IPS DF 6.9 (cell line): ENCODE data around the gene SPTB.
A peak's percentile ranks its signal among the peaks of the same experiment; 100 is the strongest.

ENCODE experiments used
- DNase-seq: peaks from one replicate; pipeline ENCODE4 v3.0.0-alpha.2; 2013; ENCODE audit warnings: low read depth, low spot score
- H3K27ac ChIP-seq: one replicate; pipeline ENCODE4 v1.5.1; 2013; ENCODE audit warnings: low read length, control low read depth
- H3K27me3 ChIP-seq: 2 replicates; pipeline ENCODE4 v1.6.1; 2013; ENCODE audit warnings: mild to moderate bottlenecking, low read length; ENCODE audit not compliant: control insufficient read depth, insufficient read depth
- H3K36me3 ChIP-seq: 2 replicates; pipeline ENCODE4 v1.6.1; 2013; ENCODE audit warnings: low read length; ENCODE audit not compliant: control insufficient read depth, insufficient read depth
- H3K4me1 ChIP-seq: 2 replicates; pipeline ENCODE4 v1.6.1; 2013; ENCODE audit warnings: low read length; ENCODE audit not compliant: control insufficient read depth, insufficient read depth
- H3K4me3 ChIP-seq: 2 replicates; pipeline ENCODE4 v1.5.1; 2013; ENCODE audit warnings: mild to moderate bottlenecking, low read length
- H3K9me3 ChIP-seq: 2 replicates; pipeline ENCODE4 v1.6.1; 2013; ENCODE audit warnings: low read length, inconsistent platforms; ENCODE audit not compliant: control insufficient read depth, insufficient read depth
- WGBS: extraction: QIAGEN DNeasy Blood & Tissue Kit; methylation state at CpG from one replicate; pipeline ENCODE4 v1.1.7; 2013; ENCODE audit warnings: mixed read lengths, missing lambda C conversion rate; ENCODE audit not compliant: insufficient read length, insufficient coverage; 5-methylcytosine and 5-hydroxymethylcytosine counted together

The SPTB gene

DNA sequence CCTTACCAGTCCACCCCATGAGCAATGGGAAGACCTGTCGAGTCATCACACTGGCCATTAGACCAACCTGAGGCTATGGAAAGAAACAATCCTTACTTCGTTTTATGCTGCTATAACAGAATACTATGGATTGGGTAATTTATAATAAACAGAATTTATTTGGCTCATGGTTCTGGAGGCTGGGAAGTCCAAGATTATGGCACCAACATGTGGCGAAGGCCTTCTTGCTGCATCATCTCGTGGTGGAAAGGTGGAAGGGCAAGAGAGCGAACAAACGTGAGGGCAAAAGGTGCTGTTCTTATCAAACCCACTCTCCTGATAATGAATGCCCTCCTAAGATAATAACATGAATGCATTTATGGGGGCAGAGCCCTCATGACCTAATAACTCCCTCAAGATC lies 9.6 kb upstream of the SPTB start:
- no peak for DNase-seq
- Histone ChIP-seq H3K36me3 (no peaks in the 10 kb centered on the region), H3K4me3 (no peak overlapping the region), H3K27me3 (no peaks in the 10 kb centered on the region), H3K9me3 (no peaks in the 10 kb centered on the region), H3K27ac (no peak overlapping the region), H3K4me1 (no peaks in the 10 kb centered on the region)
- WGBS: no CpG with 5 or more reads among the region's 6 CpGs

DNA sequence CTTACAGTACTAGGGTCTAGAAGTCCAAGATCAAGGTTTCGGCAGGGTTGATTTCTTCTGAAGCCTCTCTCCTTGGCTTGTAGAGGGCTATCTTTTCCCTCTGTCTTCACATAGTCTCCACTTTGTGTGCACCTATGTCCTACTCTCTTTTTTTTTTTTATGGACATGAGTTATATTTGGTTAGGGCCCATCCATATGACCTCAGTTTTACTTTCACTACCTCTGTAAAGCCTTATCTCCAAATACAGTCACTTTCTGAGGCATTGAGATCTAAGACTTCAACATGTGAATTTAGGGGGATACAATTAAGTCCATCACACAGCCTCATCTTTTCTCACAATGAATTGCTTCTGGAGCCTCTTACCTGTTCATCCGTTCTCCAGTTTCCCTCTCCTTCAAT lies 5.9 kb upstream of the SPTB start:
- no CpG with 5 or more reads among the region's 2 CpGs for WGBS
- Histone ChIP-seq H3K36me3 (no peaks in the 10 kb centered on the region), H3K9me3 (no peaks in the 10 kb centered on the region), H3K27ac (no peak overlapping the region), H3K4me3 (no peak overlapping the region), H3K4me1 (no peaks in the 10 kb centered on the region), H3K27me3 (peaks cover 3% of the 10 kb centered on the region; the same call in 1 of the 2 replicates)
- DNase-seq: no peak

DNA sequence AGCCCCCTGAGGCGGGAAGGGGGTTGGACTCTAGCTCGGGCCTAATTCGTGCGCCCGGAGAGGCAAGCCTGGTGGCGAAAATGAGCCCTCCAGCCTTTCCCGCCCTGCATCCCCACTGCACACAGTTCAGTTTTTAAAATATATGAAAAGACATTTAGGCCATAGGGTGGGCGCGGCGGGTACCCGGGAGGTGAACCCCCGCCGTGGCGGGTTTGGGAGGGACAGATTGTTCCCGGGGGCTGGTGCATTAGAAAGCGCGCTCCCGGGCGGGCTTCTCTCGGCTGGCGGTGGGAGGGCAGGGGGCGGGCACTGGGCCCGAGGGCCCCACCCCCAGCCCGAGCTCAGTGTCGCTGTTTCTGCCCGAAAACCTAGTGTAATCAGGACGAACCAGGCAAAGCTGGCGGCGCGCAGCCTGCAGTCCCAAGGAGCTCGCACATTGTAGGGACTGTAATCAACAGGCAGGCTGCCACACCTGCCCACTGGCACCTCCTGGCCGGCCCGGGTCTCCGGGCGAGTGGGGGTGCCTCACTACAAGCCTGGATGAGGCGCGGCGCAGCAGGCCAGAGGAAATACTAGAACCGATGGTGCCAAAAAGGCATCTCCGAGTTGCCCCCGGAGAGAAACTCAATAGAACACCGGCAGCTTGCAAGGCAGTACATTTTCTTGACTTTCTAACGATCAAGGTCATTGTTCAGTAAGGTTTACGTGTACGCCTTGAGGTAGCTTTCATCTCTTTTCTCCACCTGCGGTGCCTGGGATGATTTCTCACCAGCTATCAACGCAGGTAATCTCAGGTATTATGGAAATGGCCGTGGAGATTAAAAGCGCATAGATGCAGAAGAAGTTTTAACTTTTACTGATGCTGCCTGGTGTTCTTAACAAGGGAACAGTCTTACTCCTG lies 764 bp upstream of the SPTB start:
- no peak for DNase-seq
- Histone ChIP-seq H3K4me3 (peak overlapping the region; percentile 73; the same call in 1 of the 2 replicates), H3K9me3 (no peaks in the 10 kb centered on the region), H3K27ac (no peak overlapping the region), H3K36me3 (no peaks in the 10 kb centered on the region), H3K27me3 (peaks cover 8% of the 10 kb centered on the region; the same call in 1 of the 2 replicates), H3K4me1 (no peaks in the 10 kb centered on the region)
- WGBS: no CpG with 5 or more reads among the region's 49 CpGs

DNA sequence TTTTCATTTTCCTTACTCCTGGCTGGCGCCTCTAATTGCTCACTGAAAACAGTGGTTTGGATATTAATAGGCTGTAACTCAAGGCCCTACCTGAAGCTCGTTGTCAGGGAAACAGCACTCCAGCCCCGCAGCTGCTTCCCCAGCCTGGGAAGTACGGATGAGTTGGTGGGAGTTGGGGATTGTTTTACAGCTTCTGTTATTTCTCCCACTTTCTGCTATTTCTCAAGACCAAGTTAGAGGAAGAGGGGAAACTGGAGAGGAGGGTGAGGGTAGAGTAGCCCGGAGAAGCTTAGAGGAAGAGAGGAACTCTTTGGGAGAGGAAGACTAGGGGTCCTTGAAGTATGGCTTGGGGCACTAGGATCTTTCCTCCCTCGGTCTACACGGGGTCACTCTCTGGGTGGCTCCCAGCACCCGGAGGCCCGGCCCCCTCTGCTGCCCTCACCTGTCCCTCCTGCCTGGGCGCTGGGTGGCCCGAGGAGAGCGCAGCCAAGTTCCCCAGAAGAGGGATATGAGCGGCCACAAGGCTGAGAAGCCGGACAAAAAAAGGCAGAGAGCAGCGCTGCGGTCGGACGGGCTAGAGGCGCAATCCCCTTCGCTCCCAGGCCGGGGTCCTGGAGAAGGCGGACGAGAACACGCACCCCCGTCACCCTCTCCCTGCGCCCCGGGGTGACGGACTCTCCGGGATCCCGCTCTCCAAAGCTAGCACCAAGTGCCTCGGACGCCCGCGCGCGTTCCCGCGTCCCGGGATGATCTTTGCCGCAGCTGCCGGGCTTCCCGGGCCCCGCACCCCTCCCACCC lies 671 bp downstream of the SPTB start:
- Histone ChIP-seq H3K4me1 (no peaks in the 10 kb centered on the region), H3K27me3 (peaks cover 8% of the 10 kb centered on the region; the same call in 1 of the 2 replicates), H3K36me3 (no peaks in the 10 kb centered on the region), H3K27ac (no peak overlapping the region), H3K4me3 (peak overlapping the region; percentile 73; the same call in 1 of the 2 replicates), H3K9me3 (no peaks in the 10 kb centered on the region)
- no CpG with 5 or more reads among the region's 43 CpGs for WGBS
- no peak for DNase-seq

DNA sequence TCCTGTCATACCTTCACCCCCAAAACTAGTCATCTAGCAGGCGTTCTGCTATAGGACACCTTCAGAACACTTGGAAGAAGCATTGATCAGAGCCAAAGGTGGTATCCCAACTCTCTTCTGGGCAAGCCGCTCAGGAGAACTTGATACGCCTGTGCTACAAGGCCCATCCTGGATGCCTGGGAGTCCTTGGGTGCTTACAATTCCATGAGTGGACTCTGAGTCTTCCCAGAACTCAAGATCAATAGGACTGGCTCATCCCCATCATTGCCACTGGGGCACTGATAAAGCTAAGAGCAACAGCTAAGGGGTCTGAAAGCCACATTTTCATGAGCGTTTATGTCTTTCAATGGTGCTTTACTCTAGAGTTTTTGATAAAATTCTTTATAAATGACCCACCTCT lies 1.9 kb downstream of the SPTB start:
- Histone ChIP-seq H3K9me3 (no peaks in the 10 kb centered on the region), H3K27me3 (peaks cover 8% of the 10 kb centered on the region; the same call in 1 of the 2 replicates), H3K36me3 (no peaks in the 10 kb centered on the region), H3K4me1 (no peaks in the 10 kb centered on the region), H3K27ac (no peak overlapping the region), H3K4me3 (no peak overlapping the region)
- no CpG with 5 or more reads among the region's 4 CpGs for WGBS
- no peak for DNase-seq

DNA sequence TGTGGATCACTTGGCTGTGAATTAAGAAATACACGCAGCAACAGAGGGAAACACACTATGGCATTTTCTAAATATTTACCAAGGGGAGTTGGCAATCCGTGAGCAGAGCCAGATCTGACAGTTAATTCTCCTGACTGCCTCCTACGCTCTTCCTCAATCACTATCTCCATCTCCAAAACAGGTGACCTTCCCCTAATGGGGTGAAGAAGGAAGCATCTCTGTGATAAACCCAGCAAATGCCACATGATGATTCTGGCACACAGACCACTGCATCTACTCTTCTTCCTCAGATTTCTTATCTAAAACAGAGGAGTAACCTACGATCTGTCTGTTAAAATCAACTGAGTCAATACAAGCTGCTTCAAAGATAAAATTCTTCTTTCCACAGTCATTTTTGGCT lies 4.4 kb downstream of the SPTB start:
- WGBS: no CpG with 5 or more reads among the region's 4 CpGs
- no peak overlapping the region for H3K4me3 ChIP-seq
- no peak for DNase-seq
- H3K27me3 ChIP-seq: peaks cover 5% of the 10 kb centered on the region; the same call in 1 of the 2 replicates
- no peaks in the 10 kb centered on the region for H3K36me3 ChIP-seq
- H3K4me1 ChIP-seq: no peaks in the 10 kb centered on the region
- no peaks in the 10 kb centered on the region for H3K9me3 ChIP-seq
- H3K27ac ChIP-seq: no peak overlapping the region

DNA sequence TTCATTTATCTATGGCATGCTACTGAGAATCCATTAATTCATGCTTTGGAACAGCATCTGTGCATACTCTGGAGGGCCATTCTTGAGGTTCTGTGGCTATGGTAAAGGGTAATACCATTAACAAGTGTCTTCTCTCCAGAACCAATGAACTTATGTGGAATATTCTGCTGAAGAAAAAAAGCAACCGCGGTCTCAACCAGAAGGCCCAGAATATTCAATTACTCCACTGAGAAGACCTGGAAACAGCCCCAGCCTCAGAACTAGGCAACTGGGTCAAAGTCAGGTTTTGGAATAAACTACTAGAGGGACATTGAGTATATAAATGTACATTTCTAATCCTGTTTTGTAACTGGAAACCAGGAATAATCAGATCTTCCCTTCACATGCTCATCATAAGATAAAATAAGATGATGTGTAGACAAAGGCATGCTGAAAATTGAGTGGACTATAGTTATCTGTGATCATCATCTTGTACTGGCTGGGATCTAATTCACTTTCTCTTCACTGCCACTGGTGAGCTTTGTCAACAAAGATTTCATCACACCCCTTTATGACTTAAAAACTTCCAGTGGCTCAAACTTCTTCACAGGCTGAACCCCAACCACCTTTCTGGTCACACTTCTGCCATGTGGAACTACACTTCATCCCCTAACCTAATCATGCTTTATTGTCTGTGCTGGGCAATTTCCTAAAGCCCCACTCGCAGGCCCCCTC lies 6.0 kb downstream of the SPTB start:
- no peaks in the 10 kb centered on the region for H3K9me3 ChIP-seq
- DNase-seq: no peak
- no peak overlapping the region for H3K4me3 ChIP-seq
- WGBS: no CpG with 5 or more reads among the region's 3 CpGs
- no peaks in the 10 kb centered on the region for H3K4me1 ChIP-seq
- H3K27me3 ChIP-seq: peaks cover 1% of the 10 kb centered on the region; the same call in 1 of the 2 replicates
- no peak overlapping the region for H3K27ac ChIP-seq
- H3K36me3 ChIP-seq: no peaks in the 10 kb centered on the region

DNA sequence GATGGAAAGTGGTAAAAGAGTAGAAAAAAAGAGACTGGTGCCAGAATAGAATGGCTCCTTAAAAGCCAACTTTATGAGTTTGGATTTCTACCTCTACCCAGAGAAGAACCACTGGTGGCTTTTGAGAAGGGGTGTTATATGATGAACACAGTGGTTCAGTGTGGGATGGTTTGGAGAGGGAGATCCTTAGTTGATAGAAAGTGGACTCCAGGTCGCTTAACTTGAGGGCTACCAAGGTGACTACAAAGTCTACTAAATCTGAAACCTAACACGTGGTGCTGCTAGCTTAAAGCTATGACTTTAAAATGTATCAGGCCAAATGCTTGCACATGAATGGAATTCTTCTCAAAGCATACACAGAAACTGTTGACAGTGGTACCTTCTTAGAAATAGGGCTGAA lies 8.4 kb downstream of the SPTB start:
- Histone ChIP-seq H3K9me3 (no peaks in the 10 kb centered on the region), H3K4me1 (no peaks in the 10 kb centered on the region), H3K27me3 (no peaks in the 10 kb centered on the region), H3K27ac (no peak overlapping the region), H3K36me3 (no peaks in the 10 kb centered on the region), H3K4me3 (no peak overlapping the region)
- no peak for DNase-seq
- no CpG with 5 or more reads among the region's 2 CpGs for WGBS

DNA sequence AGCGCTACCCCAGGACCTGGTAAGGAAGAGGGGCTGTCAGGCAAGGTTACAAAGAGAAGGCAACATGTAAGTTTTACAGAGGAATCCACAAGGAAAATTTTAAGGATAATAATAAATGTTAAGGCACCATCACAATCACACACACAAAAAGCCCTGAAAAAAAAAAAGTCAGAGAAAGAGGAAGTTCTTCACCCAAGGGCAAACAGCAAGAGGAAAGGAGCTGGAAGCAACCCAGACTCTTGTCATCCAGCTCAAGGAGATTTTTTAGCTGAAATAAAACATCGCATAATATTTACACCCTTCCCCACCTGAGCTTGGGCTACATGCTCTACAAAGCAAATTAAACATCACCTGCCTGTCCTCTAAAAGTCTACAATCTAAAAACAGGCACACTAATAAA lies 9.5 kb downstream of the SPTB start:
- WGBS: no CpG with 5 or more reads among the region's 2 CpGs
- Histone ChIP-seq H3K4me3 (no peak overlapping the region), H3K9me3 (no peaks in the 10 kb centered on the region), H3K27ac (no peak overlapping the region), H3K4me1 (peaks cover 1% of the 10 kb centered on the region; the same call in 1 of the 2 replicates), H3K36me3 (no peaks in the 10 kb centered on the region), H3K27me3 (no peaks in the 10 kb centered on the region)
- DNase-seq: no peak

DNA sequence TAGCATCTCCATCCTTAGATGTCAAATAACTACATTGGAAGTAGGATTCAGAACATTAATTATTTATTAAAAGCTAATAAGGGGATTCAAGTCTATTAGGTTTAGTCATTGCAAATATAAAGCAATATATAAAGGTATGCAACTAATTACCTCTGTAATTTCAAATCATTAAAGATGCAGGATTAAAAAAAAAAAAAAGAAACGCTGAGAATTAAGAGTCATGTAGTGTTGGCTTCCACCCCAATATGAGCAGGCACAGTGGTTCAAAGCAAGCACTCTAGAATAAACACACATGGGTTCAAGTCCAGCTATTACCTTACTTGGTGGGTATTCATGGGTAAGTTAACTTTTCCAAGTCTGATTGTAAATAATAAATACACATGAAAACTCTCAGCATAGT lies 10.9 kb downstream of the SPTB start:
- peaks cover 1% of the 10 kb centered on the region; the same call in 1 of the 2 replicates for H3K4me1 ChIP-seq
- DNase-seq: no peak
- no peaks in the 10 kb centered on the region for H3K9me3 ChIP-seq
- H3K36me3 ChIP-seq: no peaks in the 10 kb centered on the region
- WGBS: no CpG with 5 or more reads among the region's 1 CpG
- no peak overlapping the region for H3K27ac ChIP-seq
- H3K4me3 ChIP-seq: no peak overlapping the region
- no peaks in the 10 kb centered on the region for H3K27me3 ChIP-seq
